DMS114 treated with DMSO at 0.1 percent for 48 hours (cell line): ENCODE data around the gene SHROOM3.
"Not testable (repeated sequence)": the region's sequence is repeated elsewhere in the genome, so short reads cannot be mapped to it uniquely, and the experiment has no call there.

ENCODE experiments used
- DNase-seq: peaks from one replicate; lab custom pipeline; 2025; ENCODE audit not compliant: unreplicated experiment; lab: John Stamatoyannopoulos, UW

SHROOM3 gene

DNA sequence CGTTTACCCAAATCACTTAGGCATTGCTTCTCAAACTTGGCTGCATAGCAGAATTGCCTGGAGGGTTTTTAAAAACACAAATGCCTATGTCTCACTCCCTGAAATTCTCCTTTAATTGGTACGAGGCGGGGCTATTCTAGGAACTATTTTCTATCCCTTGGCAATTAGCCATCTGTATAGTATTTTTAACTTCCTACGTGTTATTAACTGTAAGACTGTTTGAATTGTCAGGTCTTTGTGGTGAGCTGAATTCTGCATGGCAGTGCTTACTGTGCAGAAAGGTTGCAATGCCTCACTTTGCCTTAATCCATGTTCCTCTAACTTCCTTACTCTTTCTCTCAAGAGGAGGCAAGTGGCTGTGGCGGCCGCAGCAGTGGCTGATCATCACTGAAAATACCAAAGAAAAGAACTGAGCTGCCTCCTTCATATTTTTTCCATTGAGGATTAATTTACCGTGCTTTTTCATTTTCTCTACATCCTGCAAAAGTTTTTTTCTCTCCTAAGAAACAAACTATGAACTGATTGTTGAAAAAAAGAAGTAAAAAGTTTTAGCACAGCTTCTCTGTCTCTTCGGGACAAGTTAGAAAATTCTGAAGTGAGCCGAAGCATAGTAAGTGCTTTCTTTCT, at the start of gene SHROOM3:
Gene SHROOM3 (plus strand): TSS at position 329 of the 627 bp plus-strand sequence. CDS start 824 bp downstream, outside the sequence.
- no peak for DNase-seq

DNA sequence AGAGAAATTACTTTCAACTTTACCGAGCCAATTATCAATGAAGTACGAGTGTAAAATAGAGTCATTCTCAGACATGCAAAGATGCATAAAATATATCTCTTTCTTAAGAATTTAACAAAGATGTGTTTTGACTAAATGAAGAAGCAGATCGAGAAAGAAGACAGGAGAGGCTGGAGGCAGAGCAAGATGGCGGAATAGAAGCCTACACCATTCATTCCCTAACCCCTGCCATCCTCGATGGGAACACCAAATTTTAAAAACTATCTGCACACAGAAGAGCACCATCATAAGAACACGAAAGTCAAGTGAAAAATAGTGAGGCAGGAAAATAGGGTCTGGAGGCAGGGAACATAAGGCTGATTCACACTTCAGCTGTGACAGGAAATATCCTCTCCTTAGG, 49.1 kb upstream of the SHROOM3 start:
- DNase-seq, result no peak

DNA sequence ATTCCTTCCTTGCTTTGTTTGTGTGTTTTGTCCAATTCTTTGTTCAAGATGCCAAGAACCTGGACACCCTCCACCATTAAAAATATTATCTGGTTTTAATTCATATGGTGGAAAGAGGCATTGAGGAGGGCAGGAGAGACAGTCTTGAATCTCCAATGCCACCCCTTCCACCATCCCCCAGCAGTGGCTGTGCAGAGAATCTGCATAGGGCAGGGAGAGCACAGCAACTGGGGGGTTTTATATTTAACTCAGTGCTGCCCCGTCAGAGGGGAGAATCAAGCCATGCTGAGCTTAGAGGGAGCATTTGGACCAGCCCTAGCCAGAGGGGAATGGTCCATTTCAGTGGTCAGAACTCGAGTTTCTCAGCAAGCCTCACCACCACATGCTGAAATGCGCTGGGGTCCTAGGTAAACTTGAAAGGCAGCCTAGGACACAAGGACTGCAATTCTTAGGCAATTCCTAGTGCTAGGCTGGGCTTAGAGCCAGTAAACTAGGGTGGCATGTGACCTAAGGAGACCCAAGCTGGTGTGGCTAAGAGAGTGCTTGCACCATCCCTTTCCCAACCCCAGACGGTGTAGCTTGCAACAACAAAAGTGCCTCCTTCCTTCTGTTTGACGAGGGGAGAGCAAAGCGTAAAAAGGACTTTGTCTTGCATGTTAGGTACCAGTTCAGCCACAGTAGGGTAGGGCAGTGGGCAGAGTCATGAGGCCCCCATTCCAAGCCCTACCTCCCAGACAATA, 48.3 kb upstream of the SHROOM3 start:
- DNase-seq, result no peak

DNA sequence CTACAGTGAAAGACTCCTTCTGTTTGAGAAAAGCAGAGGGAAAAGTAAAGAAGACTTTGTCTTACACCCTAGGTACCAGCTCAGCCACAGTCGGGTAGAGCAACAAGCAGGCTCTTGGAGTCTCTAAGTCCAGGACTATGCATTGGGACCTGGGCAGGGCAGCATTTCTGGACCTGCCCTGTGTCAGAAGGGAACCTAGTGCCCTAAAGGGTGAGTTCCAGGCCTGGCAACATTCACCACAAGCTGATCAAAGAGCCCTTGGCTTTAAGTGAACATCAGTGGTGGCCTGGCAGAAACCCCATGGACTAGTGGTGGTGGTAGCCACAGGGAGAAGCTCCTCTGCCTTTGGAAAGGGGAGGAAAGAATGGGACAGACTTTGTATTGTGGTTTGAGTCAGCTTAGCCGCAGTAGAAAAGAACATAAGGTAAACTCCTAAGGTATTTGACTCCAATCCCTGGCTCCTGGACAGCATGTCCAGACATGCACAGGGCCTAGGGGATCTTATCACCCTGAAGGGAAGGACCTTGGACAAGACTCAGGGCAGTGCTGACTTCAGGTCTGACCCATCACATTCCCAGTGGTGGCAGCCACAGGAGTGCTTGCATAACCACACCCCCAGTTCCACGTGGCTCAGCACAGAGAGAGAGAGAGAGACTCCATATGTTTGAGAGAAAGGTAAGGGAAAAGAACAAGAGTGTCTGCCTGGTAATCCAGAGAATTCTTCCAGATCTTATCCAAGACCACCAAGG, 46.7 kb upstream of the SHROOM3 start:
- no peak for DNase-seq

DNA sequence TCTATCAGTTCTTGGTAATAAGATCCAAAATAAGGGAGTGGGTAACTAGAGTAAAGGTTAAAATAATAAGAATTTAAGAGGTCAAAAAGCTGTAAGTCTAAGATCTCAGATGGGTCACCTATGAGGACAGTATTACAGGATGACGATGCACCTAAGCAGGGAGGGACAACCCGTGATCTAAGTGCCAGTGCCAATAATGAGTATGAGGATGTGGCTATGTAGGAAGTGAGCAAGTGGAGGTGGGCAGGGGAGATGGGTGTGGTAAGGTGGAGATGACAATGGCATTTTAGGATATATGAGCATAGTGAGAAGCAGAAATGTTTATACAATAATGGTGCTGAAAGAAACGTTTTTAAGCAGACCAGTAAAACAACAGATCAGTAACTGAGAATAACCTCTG, 33.4 kb upstream of the SHROOM3 start:
- DNase-seq, result no peak

DNA sequence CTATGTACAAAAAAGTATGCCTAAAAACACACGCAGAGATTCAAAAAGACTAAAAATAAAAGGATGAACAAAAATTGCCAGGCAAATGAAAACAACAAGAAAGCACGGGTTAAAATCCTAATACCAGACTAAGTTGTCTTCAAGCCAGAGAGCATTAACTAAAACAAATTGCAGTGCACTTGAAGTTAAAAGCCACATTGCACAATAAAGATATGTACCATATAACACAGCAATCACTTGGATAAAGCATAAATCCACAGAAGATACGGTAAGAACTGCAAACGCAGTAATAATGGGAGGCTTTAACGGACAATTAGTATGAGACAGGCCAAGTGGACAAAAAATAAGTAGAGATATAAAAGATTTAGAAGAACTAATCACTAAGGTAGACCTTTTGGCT, 28.9 kb upstream of the SHROOM3 start:
- no peak for DNase-seq

DNA sequence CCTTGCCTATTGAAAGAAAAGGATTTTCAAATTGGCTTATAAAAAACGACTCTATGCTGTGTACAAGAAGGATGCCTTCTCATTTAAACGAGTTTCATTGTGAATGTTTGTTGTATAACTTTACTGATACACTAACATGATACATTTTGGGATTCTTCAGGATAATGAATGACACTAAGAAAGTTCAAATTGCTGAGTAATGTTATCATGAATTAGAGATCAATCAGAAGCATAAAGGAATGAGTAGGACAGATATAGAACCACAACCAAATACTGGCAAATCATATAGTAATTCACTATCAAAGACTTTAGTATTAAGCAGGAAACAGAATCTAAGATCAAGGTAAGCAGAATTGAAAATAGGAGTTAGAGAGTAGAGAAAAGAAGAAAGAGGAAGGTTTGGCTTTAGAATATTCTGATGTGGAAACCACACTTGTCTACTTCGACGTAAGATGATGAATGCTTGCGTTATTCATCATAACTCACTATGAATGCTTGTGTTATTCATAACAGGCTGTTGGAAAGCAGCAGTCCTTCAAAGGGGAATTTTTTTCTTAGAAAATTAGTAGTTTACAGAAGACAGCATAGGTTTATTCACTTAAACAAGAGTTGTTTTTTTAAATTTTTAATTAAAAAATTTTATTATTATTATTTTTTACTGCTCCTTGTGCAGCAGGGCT, 27.4 kb upstream of the SHROOM3 start:
- no peak for DNase-seq

DNA sequence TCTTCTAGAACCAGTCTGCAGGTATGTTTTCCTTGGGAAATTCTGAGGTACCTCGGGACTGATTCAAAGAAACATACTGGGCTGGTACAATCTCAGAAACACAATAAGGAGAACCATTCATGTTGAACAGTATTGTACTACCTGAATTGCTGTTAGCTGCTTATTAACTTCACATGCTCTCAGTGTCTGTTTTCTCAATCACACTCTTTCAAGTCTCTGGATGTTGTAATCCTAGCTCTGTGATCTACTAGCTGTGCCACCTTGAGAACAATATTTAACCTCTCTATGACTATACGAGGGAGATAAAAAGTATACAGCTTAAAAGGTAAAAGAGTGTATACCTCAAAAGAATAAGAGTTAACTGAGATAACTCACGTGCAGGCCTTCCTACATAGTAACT, 24.4 kb upstream of the SHROOM3 start:
- DNase-seq, result no peak

DNA sequence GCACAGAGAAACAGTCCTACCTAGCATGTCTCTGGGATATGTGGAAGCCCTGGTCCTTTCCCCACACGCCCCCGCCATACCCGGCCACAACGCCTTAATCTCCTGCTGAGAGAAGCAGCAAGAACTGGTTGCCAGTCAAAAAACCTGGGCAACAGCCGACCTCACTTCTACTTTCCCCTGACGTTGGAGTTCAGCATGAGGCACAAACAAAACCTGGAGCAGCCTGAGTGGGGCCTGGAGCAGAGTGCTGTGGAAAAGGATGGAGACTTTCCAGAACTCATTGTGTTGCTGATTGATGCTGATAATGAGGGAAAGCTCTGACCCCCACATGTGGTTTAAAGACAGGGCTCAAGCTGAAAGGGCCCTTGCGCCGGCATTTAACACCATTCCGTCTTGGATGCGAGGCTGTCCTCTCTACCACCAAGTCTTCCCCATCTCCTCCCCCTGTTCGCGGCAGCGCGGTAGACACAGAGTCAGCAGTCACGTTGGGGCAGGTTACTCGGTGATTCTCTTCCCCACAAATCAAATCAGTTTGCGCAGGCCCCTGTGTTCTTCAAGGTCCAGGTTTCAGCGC, 14.8 kb upstream of the SHROOM3 start:
- no peak for DNase-seq

DNA sequence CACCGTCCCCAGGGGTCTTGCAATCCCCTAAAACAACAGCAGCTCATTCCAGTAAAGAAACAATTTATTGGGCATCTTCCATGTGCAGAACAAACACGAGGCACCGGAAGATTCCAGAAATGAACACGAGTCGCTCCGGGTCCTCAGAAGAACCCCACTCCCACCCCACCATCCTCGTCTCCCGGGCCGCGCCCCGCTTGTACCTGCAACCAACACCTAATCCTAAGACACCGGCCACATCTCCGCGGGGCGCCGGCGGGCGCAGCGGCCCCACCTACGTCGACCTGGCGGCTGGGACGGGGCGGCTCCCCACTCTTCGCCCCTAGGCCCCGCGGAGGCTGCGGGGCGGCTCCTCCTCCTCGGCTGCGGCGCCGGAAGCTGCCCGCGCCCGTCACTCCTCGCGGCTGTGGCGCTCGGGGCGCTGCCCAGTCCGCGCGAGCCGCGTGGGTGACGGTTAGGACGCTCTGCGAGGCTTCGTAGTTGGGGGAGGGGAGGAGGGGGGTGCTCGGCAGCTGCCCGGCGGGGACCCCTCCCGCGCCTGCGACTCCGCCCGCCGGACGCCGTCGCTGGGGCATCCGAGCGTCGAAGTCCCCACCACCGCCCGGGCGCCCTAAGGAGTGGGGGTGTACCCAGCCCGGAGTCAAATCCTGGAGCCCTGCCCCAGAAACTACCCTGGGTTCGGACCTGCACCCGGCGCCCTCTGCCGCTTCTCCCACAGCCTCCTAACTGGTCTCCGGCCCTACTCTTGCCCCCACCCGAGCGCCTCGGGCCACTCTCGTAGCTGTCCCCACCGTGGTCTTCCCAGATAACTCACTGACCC, 14.1 kb upstream of the SHROOM3 start, which contains the start of gene CCDC158:
Gene CCDC158 (minus strand): TSS at position 380 of the 820 bp plus-strand sequence. CDS start 17,934 bp downstream, outside the sequence.
- no peak for DNase-seq

DNA sequence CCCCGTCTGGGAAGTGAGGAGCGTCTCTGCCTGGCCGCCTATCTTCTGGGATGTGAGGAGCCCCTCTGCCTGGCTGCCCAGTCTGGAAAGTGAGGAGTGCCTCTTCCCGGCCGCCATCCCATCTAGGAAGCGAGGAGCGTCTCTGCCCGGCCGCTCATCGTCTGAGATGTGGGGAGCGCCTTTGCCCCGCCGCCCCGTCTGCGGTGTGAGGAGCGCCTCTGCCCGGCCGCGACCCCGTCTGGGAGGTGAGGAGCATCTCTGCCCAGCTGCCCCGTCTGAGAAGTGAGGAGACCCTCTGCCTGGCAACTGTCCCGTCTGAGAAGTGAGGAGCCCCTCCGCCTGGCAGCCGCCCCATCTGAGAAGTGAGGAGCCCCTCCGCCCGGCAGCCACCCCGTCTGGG, 11.9 kb upstream of the SHROOM3 start:
- DNase-seq, result not testable (repeated sequence)

DNA sequence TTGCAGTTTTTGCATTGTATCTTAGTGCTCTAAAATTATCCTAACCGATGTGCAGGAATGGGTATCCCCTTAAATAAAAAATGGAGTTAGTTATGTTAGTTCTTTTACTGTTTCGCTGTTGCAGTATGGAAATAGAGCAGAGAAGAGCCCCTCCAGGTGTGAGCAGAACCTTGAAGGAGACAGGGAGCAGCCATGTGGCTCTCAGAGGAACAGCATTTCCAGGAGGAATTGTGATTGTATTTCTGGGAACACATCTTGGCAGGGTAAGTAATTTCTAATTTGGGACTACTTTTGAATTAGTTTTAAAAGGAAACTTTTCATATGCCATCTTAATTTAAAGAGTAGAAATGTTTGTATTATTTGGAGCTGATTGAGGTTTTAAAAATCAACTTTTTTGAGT, 8.8 kb upstream of the SHROOM3 start:
- DNase-seq, result no peak

DNA sequence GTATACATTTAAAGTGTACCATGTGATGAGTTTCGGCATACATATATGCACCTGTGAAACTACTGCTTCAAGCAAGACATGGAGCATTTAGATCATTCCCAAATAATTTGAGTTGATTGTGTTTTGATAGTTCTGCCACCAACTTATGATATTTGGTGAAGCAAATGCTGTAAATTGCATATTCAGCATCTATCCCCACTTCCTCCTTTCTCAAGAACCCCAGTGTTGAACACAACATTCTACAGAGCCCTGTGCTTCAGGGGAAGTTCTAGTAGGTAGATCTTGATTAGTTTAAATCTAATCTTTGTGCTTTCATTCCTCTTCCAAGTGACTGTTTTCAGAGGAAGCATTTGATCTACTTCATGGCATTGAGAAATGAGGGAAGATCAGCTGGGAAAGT, 5.4 kb upstream of the SHROOM3 start:
- DNase-seq, result no peak

DNA sequence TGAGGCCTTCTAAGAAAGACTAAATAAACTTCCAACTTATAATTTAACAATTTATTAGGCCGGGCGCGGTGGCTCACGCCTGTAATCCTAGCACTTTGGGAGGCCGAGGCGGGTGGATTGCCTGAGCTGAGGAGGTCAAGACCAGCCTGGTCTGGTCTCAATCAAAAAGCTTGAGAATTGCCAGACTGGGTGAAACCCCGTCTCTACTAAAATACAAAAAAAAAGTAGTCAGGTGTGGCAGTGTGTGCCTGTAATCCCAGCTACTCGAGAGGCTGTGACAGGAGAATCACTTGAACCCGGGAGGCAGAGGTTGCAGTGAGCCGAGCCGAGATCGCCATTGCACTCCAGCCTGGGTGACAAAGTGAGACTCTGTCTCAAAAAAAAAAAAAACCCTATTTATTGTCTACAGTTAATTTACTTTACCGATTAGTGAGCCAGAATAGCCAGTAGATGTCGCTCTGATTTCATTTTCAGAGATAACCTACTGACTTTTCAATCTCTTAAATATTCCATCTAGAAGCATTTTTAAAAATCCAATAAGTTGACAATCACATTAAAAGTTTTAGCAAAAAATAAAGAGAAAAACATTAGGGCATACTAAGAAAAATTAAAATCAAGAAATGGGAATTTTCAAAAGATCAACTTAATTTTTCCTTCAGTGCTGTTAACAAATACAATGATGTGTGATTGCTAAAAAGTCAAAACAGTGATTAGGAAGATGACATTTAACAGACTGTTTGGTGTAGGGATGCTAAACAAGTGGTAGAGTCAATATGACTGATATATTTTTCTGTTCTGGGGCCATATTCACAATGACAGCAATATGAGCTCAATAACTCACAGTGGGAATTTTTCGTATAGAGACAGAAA, 4.3 kb upstream of the SHROOM3 start:
- no peak for DNase-seq

DNA sequence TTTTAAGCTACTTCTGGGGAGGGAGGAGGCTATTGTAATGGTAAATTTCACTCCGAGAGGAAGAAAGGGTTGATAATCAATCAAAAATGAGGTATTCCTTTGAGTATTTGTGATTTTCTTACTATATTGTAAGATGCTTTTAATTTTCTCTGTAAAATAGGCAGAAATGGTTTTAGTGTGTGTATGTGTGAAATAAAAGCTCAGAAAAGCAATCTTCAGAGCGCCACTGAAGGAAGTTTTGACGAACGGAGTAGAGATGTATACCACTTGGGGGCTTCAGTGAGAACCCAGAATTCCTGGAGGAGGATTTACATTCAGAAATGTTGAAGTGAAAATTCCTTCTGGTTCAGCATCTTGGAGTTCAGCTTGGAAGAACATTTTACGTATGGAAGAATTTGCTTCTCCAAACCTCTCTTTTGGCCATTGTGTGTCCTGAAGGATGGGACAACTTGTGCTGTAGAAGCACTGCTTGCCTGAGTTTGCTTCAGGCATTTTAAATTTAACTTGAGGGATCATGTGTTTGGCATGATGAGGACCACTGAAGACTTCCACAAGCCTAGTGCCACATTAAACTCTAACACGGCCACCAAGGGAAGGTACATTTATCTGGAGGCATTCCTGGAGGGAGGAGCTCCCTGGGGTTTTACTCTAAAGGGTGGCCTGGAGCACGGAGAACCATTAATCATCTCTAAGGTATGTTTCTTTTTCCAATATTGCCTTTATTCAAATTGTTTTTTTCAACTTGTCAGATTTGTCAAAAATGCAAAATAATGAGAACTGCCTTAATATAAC, 695 bp downstream of the SHROOM3 start:
- DNase-seq, result no peak

DNA sequence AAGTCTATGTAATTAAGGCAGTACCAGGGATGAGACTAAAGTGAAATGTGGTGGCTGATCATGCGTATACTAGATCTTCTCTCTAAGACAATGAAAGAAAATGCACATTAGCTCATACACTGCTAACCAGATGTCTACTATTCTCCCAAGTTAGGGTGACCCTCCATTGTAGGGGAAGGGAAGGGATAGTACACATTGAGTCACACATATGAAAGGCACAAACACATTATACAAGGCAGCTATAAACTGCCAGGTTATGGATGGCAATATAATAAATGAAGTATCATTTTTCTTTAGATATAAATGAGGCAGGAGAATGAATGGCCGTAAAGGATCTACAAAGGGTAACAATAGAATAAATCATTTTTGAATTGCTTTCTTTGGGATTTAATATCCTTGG, 4.5 kb downstream of the SHROOM3 start:
- DNase-seq, result no peak

DNA sequence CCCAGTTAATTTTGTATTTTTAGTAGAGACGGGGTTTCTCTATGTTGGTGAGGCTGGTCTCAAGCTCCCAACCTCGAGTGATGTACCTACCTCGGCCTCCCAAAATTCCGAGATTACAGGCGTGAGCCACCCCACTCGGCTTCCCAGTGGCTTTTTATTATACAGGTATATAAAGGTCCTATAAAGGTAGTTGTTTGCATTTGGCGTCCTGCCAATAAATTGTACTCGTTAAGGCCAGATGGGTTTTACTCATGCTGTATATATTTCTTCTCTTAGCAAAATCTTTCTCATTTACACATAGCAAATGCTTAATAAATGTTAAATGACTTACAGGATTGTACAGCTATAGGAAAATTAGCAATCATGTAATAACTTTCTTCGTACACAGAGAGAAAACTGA, 6.9 kb downstream of the SHROOM3 start:
- DNase-seq, result no peak

DNA sequence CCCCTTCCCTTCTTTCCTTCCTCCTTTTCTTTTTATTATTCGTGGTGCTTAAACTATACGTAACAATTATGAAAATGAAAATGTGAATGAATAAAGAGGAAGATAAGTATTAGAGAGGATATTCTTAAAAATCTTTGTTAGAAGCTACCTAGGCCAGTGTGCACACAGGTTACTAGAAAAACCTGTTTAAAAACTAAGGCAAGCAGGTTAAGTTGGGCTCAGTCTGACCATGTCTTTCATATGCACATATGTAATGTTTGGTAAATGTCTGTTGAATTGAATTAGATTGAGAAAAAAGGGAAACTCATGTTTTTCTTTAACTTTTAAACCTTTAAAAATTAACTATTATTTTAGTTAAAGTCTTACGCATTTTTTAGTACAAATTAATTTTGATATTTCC, 7.8 kb downstream of the SHROOM3 start:
- DNase-seq, result no peak
